Liver (tissue), 9 donors: ENCODE measurements around the gene GDF9. TPM values are rescaled to one million over a fixed set of nuclear protein-coding genes. Genes with fewer than 3 reads are reported as not detected.
A peak's percentile ranks its signal among the peaks of the same experiment; 100 is the strongest.

Source experiments
- DNase-seq: peaks from one replicate; pipeline ENCODE4 v3.0.0-alpha.2; 2017; ENCODE audit warnings: low spot score
- H3K27ac ChIP-seq, 2 donors: one replicate each; pipeline ENCODE4 v1.7.0; 2013; ENCODE audit warnings: inconsistent platforms in 2 of 2, low read length in 2 of 2, control low read depth in 1 of 2, low read depth in 1 of 2, mild to moderate bottlenecking in 1 of 2
- H3K27me3 ChIP-seq, 4 donors: one replicate each; pipeline versions ENCODE4 v1.6.1 to v1.7.0; 2013; ENCODE audit warnings: low read length in 3 of 4, inconsistent platforms in 1 of 4, mild to moderate bottlenecking in 1 of 4, moderate library complexity in 1 of 4; ENCODE audit not compliant: control insufficient read depth in 4 of 4, insufficient read depth in 4 of 4
- H3K36me3 ChIP-seq, 4 donors: one replicate each; pipeline versions ENCODE4 v1.6.1 to v1.7.0; 2013; ENCODE audit warnings: low read length in 3 of 4, mild to moderate bottlenecking in 3 of 4, low read depth in 1 of 4, moderate library complexity in 1 of 4; ENCODE audit not compliant: control insufficient read depth in 4 of 4, insufficient read depth in 3 of 4
- H3K4me1 ChIP-seq, 4 donors: one replicate each; pipeline versions ENCODE4 v1.6.1 to v1.7.0; 2013; ENCODE audit warnings: low read length in 3 of 4, mild to moderate bottlenecking in 3 of 4, moderate library complexity in 1 of 4; ENCODE audit not compliant: control insufficient read depth in 4 of 4, insufficient read depth in 4 of 4
- H3K4me3 ChIP-seq, 3 donors: one replicate each; pipeline versions ENCODE4 v1.6.1 to v1.7.0; 2013; ENCODE audit warnings: low read length in 3 of 3, control low read depth in 1 of 3, low read depth in 1 of 3, mild to moderate bottlenecking in 1 of 3
- H3K9ac ChIP-seq, 2 donors: one replicate each; pipeline ENCODE4 v1.7.0; 2013; ENCODE audit warnings: low read length in 2 of 2, mild to moderate bottlenecking in 2 of 2, moderate library complexity in 2 of 2, control low read depth in 1 of 2, low read depth in 1 of 2
- H3K9me3 ChIP-seq, 4 donors: one replicate each; pipeline versions ENCODE4 v1.6.1 to v1.7.0; 2013; ENCODE audit warnings: low read length in 3 of 4; ENCODE audit not compliant: control insufficient read depth in 4 of 4
- ATF3 ChIP-seq: IDR thresholded peaks from 2 replicates; pipeline ENCODE4 v1.6.1; 2016; ENCODE audit warnings: antibody characterized with exemption
- EGR1 ChIP-seq, 2 donors: IDR thresholded peaks; 2 replicates each; pipeline ENCODE4 v1.6.1; 2016 to 2018; ENCODE audit warnings: antibody characterized with exemption in 2 of 2, low read depth in 2 of 2
- FOXA1 ChIP-seq: IDR thresholded peaks from 2 replicates; pipeline ENCODE4 v1.6.1; 2016; ENCODE audit warnings: antibody characterized with exemption
- FOXA2 ChIP-seq: IDR thresholded peaks from 2 replicates; pipeline ENCODE4 v1.6.1; 2016; ENCODE audit warnings: antibody characterized with exemption
- GABPA ChIP-seq, 2 donors: IDR thresholded peaks in 1 of 2; conservative IDR thresholded peaks in 1 of 2; 2 replicates each; pipeline ENCODE4 v1.6.1; 2016; ENCODE audit warnings: antibody characterized with exemption in 2 of 2, mild to moderate bottlenecking in 1 of 2, moderate library complexity in 1 of 2
- HNF4A ChIP-seq, 2 donors: conservative IDR thresholded peaks; 2 replicates each; pipeline ENCODE4 v1.6.1; 2016; ENCODE audit warnings: antibody characterized with exemption in 2 of 2, mild to moderate bottlenecking in 2 of 2
- HNF4G ChIP-seq: IDR thresholded peaks from 2 replicates; pipeline ENCODE4 v1.6.1; 2016; ENCODE audit warnings: antibody characterized with exemption
- JUND ChIP-seq, 2 donors: IDR thresholded peaks; 2 replicates each; pipeline ENCODE4 v1.6.1; 2016; ENCODE audit warnings: antibody characterized with exemption in 2 of 2
- NR2F2 ChIP-seq: IDR thresholded peaks from 2 replicates; pipeline ENCODE4 v1.6.1; 2016; ENCODE audit warnings: antibody characterized with exemption
- RAD21 ChIP-seq, 2 donors: IDR thresholded peaks; 2 replicates each; pipeline ENCODE4 v1.6.1; 2016; ENCODE audit warnings: antibody characterized with exemption in 2 of 2, mild to moderate bottlenecking in 2 of 2
- REST ChIP-seq: IDR thresholded peaks from 2 replicates; pipeline ENCODE4 v1.6.1; 2016; ENCODE audit warnings: antibody characterized with exemption, mild to moderate bottlenecking
- RXRA ChIP-seq, 2 donors: IDR thresholded peaks; 2 replicates each; pipeline ENCODE4 v1.6.1; 2017 to 2018; ENCODE audit warnings: antibody characterized with exemption in 2 of 2, mild to moderate bottlenecking in 1 of 2
- SP1 ChIP-seq: IDR thresholded peaks from 2 replicates; pipeline ENCODE4 v1.6.1; 2018; ENCODE audit warnings: antibody characterized with exemption, mild to moderate bottlenecking
- TAF1 ChIP-seq: conservative IDR thresholded peaks from 2 replicates; pipeline ENCODE4 v1.6.1; 2016; ENCODE audit warnings: antibody characterized with exemption, mild to moderate bottlenecking
- YY1 ChIP-seq: IDR thresholded peaks from 2 replicates; pipeline ENCODE4 v1.6.1; 2016; ENCODE audit warnings: antibody characterized with exemption, mild to moderate bottlenecking
- ZBTB33 ChIP-seq: IDR thresholded peaks from 2 replicates; pipeline ENCODE4 v1.6.1; 2016; ENCODE audit warnings: antibody characterized with exemption
- WGBS: extraction: QIAGEN DNeasy Blood & Tissue Kit; methylation state at CpG from one replicate; pipeline ENCODE4 v1.1.7; 2013; 5-methylcytosine and 5-hydroxymethylcytosine counted together
- polyA plus RNA-seq, 2 donors: library from polyadenylated mRNA; stranded (reverse) in 1 of 2; unstranded in 1 of 2; fragments of 200-250 nt in 1 of 2; fragments of >200 nt in 1 of 2; fragmentation: Nextera tagmentation in 1 of 2; extraction: Ambion mirVana in 1 of 2; gene quantifications; one replicate each; pipeline versions ENCODE4 v1.2.1 to v1.2.3, GENCODE V29; 2013 to 2015
- total RNA-seq, 2 donors: library from RNA; depleted of rRNA; stranded (reverse); fragments of >200 nt; gene quantifications; one replicate each; pipeline ENCODE4 v1.2.3, GENCODE V29; 2014
- TF ChIP-seq, protein P1 (sequence below): IDR thresholded peaks from 2 replicates; pipeline ENCODE4 v1.6.1; 2016; ENCODE audit warnings: antibody characterized with exemption
- TF ChIP-seq, protein P2 (sequence below): fragments of 150-350 bp; IDR thresholded peaks from 2 replicates; pipeline ENCODE4 v1.5.1; 2017; ENCODE audit warnings: improper control_type of control experiment, low read depth, low read length; ENCODE audit not compliant: missing input control
- donor health status: healthy.
- donor health status: healthy.
- donor health status: healthy.
- donor health status: healthy.
- donor health status: healthy.

The GDF9 gene
- total and polyA plus RNA-seq, 4 donors: 0.08 to 0.10 (median 0.08) TPM; not detected in 1

DNA sequence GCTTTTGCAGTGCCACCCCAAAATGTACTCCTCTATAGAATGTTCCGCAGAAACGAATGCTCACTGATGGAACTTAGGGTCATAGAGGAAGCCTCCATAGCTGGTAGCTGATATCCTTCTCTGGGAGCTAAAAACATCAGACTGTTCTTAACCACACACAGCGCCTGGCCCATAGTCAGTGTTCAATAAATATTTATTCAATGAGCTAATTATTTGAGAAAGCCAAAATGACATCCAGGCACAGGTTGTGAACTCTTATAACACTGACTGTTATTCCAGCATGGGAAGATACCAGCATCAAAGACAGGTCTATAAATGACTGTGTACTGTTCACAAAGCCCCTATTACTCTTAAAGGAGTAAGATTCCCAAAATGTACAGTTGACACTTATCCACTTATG lies 12.9 kb downstream of the GDF9 start:
- no peak overlapping the region for H3K4me3 ChIP-seq
- TF ChIP-seq ATF3 (peak; percentile 10), YY1 (peak; percentile 89), JUND (IDR thresholded peaks at IDR 0.05) (peak; percentile 95 to 96), TAF1 (peak; percentile 99), GABPA (IDR thresholded peaks at IDR 0.05 in 1 of 2, conservative IDR thresholded peaks at IDR 0.05 in 1 of 2) (peak in 1 of 2 donors; percentile 39), FOXA2 (peak; percentile 61), NR2F2 (no peak), HNF4G (no peak), FOXA1 (peak; percentile 63), ZBTB33 (peak; percentile 47), RAD21 (IDR thresholded peaks at IDR 0.05) (peak; percentile 27 to 42), HNF4A (conservative IDR thresholded peaks at IDR 0.05) (peak; percentile 48 to 65), REST (peak; percentile 86), EGR1 (IDR thresholded peaks at IDR 0.05; ENCODE audit: low read depth in 2 of 2) (no peak), SP1 (peak; percentile 81), RXRA (IDR thresholded peaks at IDR 0.05) (peak; percentile 84 to 90)
- TF ChIP-seq, protein P1, sequence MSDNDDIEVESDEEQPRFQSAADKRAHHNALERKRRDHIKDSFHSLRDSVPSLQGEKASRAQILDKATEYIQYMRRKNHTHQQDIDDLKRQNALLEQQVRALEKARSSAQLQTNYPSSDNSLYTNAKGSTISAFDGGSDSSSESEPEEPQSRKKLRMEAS: peak; percentile 66
- TF ChIP-seq, protein P2, sequence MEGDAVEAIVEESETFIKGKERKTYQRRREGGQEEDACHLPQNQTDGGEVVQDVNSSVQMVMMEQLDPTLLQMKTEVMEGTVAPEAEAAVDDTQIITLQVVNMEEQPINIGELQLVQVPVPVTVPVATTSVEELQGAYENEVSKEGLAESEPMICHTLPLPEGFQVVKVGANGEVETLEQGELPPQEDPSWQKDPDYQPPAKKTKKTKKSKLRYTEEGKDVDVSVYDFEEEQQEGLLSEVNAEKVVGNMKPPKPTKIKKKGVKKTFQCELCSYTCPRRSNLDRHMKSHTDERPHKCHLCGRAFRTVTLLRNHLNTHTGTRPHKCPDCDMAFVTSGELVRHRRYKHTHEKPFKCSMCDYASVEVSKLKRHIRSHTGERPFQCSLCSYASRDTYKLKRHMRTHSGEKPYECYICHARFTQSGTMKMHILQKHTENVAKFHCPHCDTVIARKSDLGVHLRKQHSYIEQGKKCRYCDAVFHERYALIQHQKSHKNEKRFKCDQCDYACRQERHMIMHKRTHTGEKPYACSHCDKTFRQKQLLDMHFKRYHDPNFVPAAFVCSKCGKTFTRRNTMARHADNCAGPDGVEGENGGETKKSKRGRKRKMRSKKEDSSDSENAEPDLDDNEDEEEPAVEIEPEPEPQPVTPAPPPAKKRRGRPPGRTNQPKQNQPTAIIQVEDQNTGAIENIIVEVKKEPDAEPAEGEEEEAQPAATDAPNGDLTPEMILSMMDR: no peak
- no peaks in the 10 kb centered on the region for H3K9me3 ChIP-seq
- 39% methylated on average over 3 of the region's 3 CpGs for WGBS
- no peak for DNase-seq
- peak overlapping the region in 1 of 2 donors; percentile 81 for H3K9ac ChIP-seq
- H3K4me1 ChIP-seq: peaks cover 0 to 26% (median 9%) of the 10 kb centered on the region in 4 donors
- peak overlapping the region; percentile 68 to 84 for H3K27ac ChIP-seq
- H3K27me3 ChIP-seq: no peaks in the 10 kb centered on the region
- no peaks in the 10 kb centered on the region for H3K36me3 ChIP-seq
